ENCODE results near the gene DAPK2. TPM values are rescaled to one million over a fixed set of nuclear protein-coding genes. Genes with fewer than 3 reads are reported as not detected.

Gene DAPK2
- total RNA-seq, 1 donor from 2014 or later = 1.6 TPM

- no peak for DNase-seq (ENCODE audit: low spot score)
- H3K36me3 Mint-ChIP-seq (ENCODE audit: low read depth) = no peaks in the 10 kb centered on the region
- peaks cover 1% of the 10 kb centered on the region for H3K27me3 Mint-ChIP-seq (ENCODE audit: low read depth)
- H3K4me1 Mint-ChIP-seq (ENCODE audit: low read depth) = peaks cover 4% of the 10 kb centered on the region
- no peak overlapping the region for H3K4me3 Mint-ChIP-seq (ENCODE audit: unreplicated experiment)
- H3K27ac Mint-ChIP-seq (ENCODE audit: unreplicated experiment) = no peak overlapping the region
- no peaks in the 10 kb centered on the region for H3K9me3 Mint-ChIP-seq (ENCODE audit: low read depth)
- no peak for TF ChIP-seq CTCF (IDR thresholded peaks at IDR 0.05)
These were observed 114.7 kb downstream of the DAPK2 start for GRCh38 chr15:63931556-63931955.

GRCh38 chr15:63930034-63930433, 116.3 kb downstream of the DAPK2 start:
- peaks cover 1% of the 10 kb centered on the region for H3K27me3 Mint-ChIP-seq (ENCODE audit: low read depth)
- peaks cover 4% of the 10 kb centered on the region for H3K4me1 Mint-ChIP-seq (ENCODE audit: low read depth)
- no peak for DNase-seq (ENCODE audit: low spot score)
- H3K9me3 Mint-ChIP-seq (ENCODE audit: low read depth) = no peaks in the 10 kb centered on the region
- H3K36me3 Mint-ChIP-seq (ENCODE audit: low read depth) = peaks cover 1% of the 10 kb centered on the region
- TF ChIP-seq CTCF (IDR thresholded peaks at IDR 0.05) = no peak
- H3K27ac Mint-ChIP-seq (ENCODE audit: unreplicated experiment) = no peak overlapping the region
- H3K4me3 Mint-ChIP-seq (ENCODE audit: unreplicated experiment) = no peak overlapping the region

GRCh38 chr15:63928185-63928842, 118.0 kb downstream of the DAPK2 start:
- Mint-ChIP-seq H3K9me3 (ENCODE audit: low read depth) (no peaks in the 10 kb centered on the region), H3K27ac (ENCODE audit: unreplicated experiment) (no peak overlapping the region), H3K4me3 (ENCODE audit: unreplicated experiment) (no peak overlapping the region), H3K36me3 (ENCODE audit: low read depth) (peaks cover 1% of the 10 kb centered on the region), H3K27me3 (ENCODE audit: low read depth) (peaks cover 1% of the 10 kb centered on the region), H3K4me1 (ENCODE audit: low read depth) (peaks cover 5% of the 10 kb centered on the region)
- no peak for TF ChIP-seq CTCF (IDR thresholded peaks at IDR 0.05)
- DNase-seq (ENCODE audit: low spot score) = no peak

GRCh38 chr15:63923993-63924950, 122.0 kb downstream of the DAPK2 start:
- DNase-seq (ENCODE audit: low spot score) = no peak
- H3K36me3 Mint-ChIP-seq (ENCODE audit: low read depth) = peaks cover 1% of the 10 kb centered on the region
- no peak for TF ChIP-seq CTCF (IDR thresholded peaks at IDR 0.05)
- no peak overlapping the region for H3K27ac Mint-ChIP-seq (ENCODE audit: unreplicated experiment)
- no peaks in the 10 kb centered on the region for H3K9me3 Mint-ChIP-seq (ENCODE audit: low read depth)
- peaks cover 25% of the 10 kb centered on the region for H3K4me1 Mint-ChIP-seq (ENCODE audit: low read depth)
- H3K27me3 Mint-ChIP-seq (ENCODE audit: low read depth) = peaks cover 1% of the 10 kb centered on the region
- no peak overlapping the region for H3K4me3 Mint-ChIP-seq (ENCODE audit: unreplicated experiment)

GRCh38 chr15:63922916-63923315, 123.4 kb downstream of the DAPK2 start:
- Mint-ChIP-seq H3K4me1 (ENCODE audit: low read depth) (peaks cover 25% of the 10 kb centered on the region), H3K27ac (ENCODE audit: unreplicated experiment) (no peak overlapping the region), H3K27me3 (ENCODE audit: low read depth) (no peaks in the 10 kb centered on the region), H3K9me3 (ENCODE audit: low read depth) (no peaks in the 10 kb centered on the region), H3K4me3 (ENCODE audit: unreplicated experiment) (no peak overlapping the region), H3K36me3 (ENCODE audit: low read depth) (peaks cover 1% of the 10 kb centered on the region)
- no peak for DNase-seq (ENCODE audit: low spot score)
- no peak for TF ChIP-seq CTCF (IDR thresholded peaks at IDR 0.05)

Measured in chondrocyte (in vitro differentiated cells).